ENCODE data around the gene IP6K3.
A peak's percentile ranks its signal among the peaks of the same experiment; 100 is the strongest.

The IP6K3 gene

GRCh38 chr6:33713786-33714185 lies 32.9 kb downstream of the IP6K3 start:
- DNase-seq (ENCODE audit: low read depth, low spot score) = no peak
- H3K4me3 ChIP-seq (ENCODE audit: low read length) = no peak overlapping the region

GRCh38 chr6:33712914-33713313 lies 33.8 kb downstream of the IP6K3 start:
- H3K4me3 ChIP-seq (ENCODE audit: low read length) = no peak overlapping the region
- no peak for DNase-seq (ENCODE audit: low read depth, low spot score)

- DNase-seq (ENCODE audit: low read depth, low spot score) = peak; percentile 93
- H3K4me3 ChIP-seq (ENCODE audit: low read length) = peak within 1 kb of the TSS; percentile 76
Measured at GRCh38 chr6:33711140-33712129, 35.3 kb downstream of the IP6K3 start, which contains the start of gene UQCC2. Gene UQCC2, minus strand, starts transcription at chr6:33711700. Its CDS starts 14 bp downstream, at chr6:33711686.

- DNase-seq (ENCODE audit: low read depth, low spot score) = no peak
- peak overlapping the region; percentile 76 for H3K4me3 ChIP-seq (ENCODE audit: low read length)
Measured at GRCh38 chr6:33710296-33711121, 36.2 kb downstream of the IP6K3 start.

- no peak overlapping the region for H3K4me3 ChIP-seq (ENCODE audit: low read length)
- no peak for DNase-seq (ENCODE audit: low read depth, low spot score)
Measured at GRCh38 chr6:33709605-33710295, 37.0 kb downstream of the IP6K3 start.

GRCh38 chr6:33708516-33709204 lies 38.0 kb downstream of the IP6K3 start:
- DNase-seq (ENCODE audit: low read depth, low spot score) = no peak
- H3K4me3 ChIP-seq (ENCODE audit: low read length) = no peak overlapping the region

- H3K4me3 ChIP-seq (ENCODE audit: low read length) = no peak overlapping the region
- DNase-seq (ENCODE audit: low read depth, low spot score) = peak; percentile 53
Measured at GRCh38 chr6:33707771-33708170, 38.9 kb downstream of the IP6K3 start.

GRCh38 chr6:33705955-33706725 lies 40.6 kb downstream of the IP6K3 start:
- H3K4me3 ChIP-seq (ENCODE audit: low read length) = no peak overlapping the region
- no peak for DNase-seq (ENCODE audit: low read depth, low spot score)

- H3K4me3 ChIP-seq (ENCODE audit: low read length) = no peak overlapping the region
- DNase-seq (ENCODE audit: low read depth, low spot score) = no peak
Measured at GRCh38 chr6:33705268-33705885, 41.3 kb downstream of the IP6K3 start.

- no peak overlapping the region for H3K4me3 ChIP-seq (ENCODE audit: low read length)
- no peak for DNase-seq (ENCODE audit: low read depth, low spot score)
Measured at GRCh38 chr6:33704215-33705066, 42.3 kb downstream of the IP6K3 start.

- no peak overlapping the region for H3K4me3 ChIP-seq (ENCODE audit: low read length)
- DNase-seq (ENCODE audit: low read depth, low spot score) = no peak
Measured at GRCh38 chr6:33702345-33702977, 44.2 kb downstream of the IP6K3 start.

- DNase-seq (ENCODE audit: low read depth, low spot score) = peak; percentile 57
- no peak overlapping the region for H3K4me3 ChIP-seq (ENCODE audit: low read length)
Measured at GRCh38 chr6:33700391-33701050, 46.2 kb downstream of the IP6K3 start.

GRCh38 chr6:33699739-33700138 lies 47.0 kb downstream of the IP6K3 start:
- H3K4me3 ChIP-seq (ENCODE audit: low read length) = no peak overlapping the region
- DNase-seq (ENCODE audit: low read depth, low spot score) = no peak

- no peak for DNase-seq (ENCODE audit: low read depth, low spot score)
- no peak overlapping the region for H3K4me3 ChIP-seq (ENCODE audit: low read length)
Measured at GRCh38 chr6:33699131-33699530, 47.6 kb downstream of the IP6K3 start.

- DNase-seq (ENCODE audit: low read depth, low spot score) = peak; percentile 86
- H3K4me3 ChIP-seq (ENCODE audit: low read length) = no peak overlapping the region
Measured at GRCh38 chr6:33698494-33698893, 48.2 kb downstream of the IP6K3 start.

GRCh38 chr6:33697845-33698244 lies 48.9 kb downstream of the IP6K3 start:
- no peak overlapping the region for H3K4me3 ChIP-seq (ENCODE audit: low read length)
- DNase-seq (ENCODE audit: low read depth, low spot score) = no peak
